Erythroblast (primary cell): ENCODE measurements around the gene PCAT7.
"Not testable (repeated sequence)": the region's sequence is repeated elsewhere in the genome, so short reads cannot be mapped to it uniquely, and the experiment has no call there.

ENCODE experiments used
- GATA1 ChIP-seq: IDR thresholded peaks from 2 replicates; pipeline ENCODE4 v1.6.1; 2011; ENCODE audit warnings: low read depth, mild to moderate bottlenecking, control low read depth, low read length, moderate library complexity
- POLR2A ChIP-seq: IDR thresholded peaks from 2 replicates; pipeline ENCODE4 v1.6.1; 2011; ENCODE audit warnings: mild to moderate bottlenecking, low read length

GRCh38 chr9:94506370-94506769 is 48.5 kb upstream of the PCAT7 start:
- TF ChIP-seq POLR2A, GATA1: not testable (repeated sequence)
